HG02571 (cell line): Measurements from ENCODE around the gene APOC3.

Source experiments
- ATAC-seq: cut with Tn5 transposase; IDR thresholded peaks from one replicate; pipeline ENCODE4 v1.9.1; 2021; ENCODE audit warnings: mild to moderate bottlenecking, moderate library complexity; ENCODE audit not compliant: unreplicated experiment

APOC3 gene

DNA sequence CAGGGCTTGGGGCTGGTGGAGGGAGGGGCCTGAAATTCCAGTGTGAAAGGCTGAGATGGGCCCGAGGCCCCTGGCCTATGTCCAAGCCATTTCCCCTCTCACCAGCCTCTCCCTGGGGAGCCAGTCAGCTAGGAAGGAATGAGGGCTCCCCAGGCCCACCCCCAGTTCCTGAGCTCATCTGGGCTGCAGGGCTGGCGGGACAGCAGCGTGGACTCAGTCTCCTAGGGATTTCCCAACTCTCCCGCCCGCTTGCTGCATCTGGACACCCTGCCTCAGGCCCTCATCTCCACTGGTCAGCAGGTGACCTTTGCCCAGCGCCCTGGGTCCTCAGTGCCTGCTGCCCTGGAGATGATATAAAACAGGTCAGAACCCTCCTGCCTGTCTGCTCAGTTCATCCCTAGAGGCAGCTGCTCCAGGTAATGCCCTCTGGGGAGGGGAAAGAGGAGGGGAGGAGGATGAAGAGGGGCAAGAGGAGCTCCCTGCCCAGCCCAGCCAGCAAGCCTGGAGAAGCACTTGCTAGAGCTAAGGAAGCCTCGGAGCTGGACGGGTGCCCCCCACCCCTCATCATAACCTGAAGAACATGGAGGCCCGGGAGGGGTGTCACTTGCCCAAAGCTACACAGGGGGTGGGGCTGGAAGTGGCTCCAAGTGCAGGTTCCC, at the start of gene APOC3:
Gene APOC3 (plus strand): TSS at position 383 of the 659 bp plus-strand sequence. CDS start 676 bp downstream, outside the sequence.
- ATAC-seq = no peak

DNA sequence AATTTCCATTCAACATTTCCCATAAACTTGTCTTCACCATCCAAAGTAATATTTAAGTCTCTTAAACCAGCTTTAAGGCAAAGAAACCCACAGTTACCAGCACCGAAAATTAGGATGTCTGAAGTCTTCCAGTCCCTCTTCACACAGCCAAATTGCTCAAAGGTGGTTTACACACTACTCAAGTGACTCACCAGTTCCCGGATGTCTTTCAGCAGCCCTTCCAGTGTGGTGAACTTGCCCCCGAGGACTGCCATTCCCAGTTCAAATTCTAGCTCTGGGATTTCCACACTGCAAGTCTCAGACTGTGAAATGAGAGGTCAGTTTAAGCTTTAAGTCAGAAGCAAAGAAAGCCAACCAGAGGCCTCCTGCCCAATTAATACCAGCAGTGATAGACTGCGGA, 47.0 kb upstream of the APOC3 start:
- ATAC-seq = no peak

DNA sequence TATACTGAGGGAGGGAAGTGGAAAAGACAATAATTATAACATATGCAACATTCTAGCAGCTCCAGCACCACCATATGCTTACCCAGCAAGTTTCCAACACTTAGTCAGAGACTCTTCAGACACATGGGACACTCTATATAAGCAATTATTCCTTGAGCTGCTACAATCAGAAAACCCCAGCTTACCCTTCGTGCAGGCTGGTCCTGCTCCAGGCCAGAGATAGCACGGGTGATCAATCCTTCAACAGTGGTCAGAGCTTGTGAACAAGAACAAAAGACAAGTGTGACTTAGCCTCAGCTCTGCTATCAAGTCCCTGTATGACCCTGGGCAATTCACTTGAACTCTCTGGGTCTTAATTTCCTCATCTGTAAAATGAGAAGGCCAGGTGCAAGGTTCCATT, 43.4 kb upstream of the APOC3 start:
- no peak for ATAC-seq

DNA sequence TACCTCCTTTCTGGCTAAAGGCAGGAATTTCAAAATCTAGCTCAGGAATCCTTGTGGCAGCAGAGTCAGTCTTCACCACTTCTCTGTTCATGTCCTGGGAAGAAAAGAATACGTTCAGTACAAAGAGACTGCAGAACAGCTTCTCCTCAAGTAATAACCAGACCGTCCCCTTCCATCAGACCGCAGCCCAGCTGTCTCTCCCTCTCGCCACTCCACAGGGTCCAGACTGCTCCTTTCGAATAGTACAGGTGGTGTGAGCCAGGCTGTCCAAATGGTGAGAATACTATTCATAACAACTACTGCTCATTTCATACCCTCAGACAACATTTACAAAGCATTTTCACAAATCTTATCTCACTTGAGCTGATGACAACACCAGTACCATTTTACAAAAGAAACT, 42.7 kb upstream of the APOC3 start:
- no peak for ATAC-seq

DNA sequence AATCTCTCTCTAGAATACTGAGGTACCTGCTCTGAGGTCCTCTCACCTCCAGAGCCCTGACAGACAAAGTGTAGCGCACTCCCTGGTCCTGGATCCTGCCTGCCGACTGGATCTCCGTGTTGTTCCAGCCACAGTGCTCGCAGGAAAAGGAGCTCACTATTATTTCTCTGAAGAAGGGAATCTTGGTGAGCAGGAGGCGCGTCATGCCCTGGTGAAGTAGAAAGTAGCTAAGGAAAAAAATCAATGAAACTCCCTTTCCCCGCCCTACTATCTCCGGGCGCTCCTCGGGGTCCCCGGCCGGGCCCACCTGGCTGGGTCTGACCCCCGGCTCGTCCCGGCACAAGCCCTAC, 42.3 kb upstream of the APOC3 start:
- no peak for ATAC-seq

DNA sequence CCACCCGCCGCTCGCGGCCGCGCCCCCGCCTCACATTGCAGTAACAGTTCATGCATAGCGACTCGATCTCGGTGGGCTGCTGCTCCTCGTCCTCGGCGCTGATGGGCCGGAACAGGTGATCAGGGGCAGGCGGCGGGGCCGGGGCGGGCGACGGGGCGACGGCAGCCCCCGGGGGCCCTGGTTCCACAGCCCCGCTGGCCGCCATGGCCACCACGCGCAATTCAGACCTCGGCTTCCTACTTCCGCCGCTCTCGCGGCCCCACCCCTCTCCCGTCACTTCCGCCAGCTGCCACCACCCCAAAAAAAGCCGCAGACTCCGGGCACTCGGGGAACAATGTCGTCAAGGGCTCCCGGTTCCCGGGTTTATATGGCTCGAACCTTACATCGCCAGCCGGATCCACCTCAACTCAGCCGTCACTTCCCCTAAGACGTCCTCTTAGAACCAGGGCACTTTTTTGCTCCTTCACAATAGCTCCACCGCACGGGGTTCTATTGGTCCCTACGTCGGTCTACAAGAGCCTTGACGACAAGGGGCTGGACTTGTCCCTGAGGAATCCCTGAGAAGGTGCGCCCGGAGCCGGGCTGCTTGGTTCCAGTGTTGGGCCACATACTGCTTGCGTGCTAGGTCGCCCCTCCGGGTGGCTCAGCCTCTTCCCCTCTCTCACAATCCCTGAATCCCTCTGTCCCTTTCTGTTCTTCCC, 41.8 kb upstream of the APOC3 start, which contains the start of gene ZPR1:
Gene ZPR1 (minus strand): TSS at position 238 of the 701 bp plus-strand sequence. CDS start 33 bp downstream, at position 205.
- peak; percentile 84 for ATAC-seq

DNA sequence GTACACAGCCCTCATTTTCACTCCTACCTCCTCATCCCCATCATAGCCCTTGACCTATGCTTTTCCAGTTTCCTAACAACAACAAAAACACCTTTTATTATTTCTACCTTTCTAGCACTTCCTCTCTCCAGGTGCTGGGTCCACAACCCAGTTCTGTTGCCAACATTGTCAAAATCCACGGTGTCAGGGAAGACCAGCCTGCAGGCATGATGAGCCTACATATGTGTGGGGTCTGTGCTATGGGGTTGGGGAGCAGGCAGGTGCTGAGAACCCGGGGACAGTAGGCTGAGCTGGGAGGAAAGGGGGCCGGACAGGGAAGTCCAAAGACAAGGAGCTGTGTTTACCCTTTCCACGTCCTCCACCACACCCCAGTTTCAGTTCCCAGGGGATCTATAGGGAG, 41.2 kb upstream of the APOC3 start:
- ATAC-seq = no peak

DNA sequence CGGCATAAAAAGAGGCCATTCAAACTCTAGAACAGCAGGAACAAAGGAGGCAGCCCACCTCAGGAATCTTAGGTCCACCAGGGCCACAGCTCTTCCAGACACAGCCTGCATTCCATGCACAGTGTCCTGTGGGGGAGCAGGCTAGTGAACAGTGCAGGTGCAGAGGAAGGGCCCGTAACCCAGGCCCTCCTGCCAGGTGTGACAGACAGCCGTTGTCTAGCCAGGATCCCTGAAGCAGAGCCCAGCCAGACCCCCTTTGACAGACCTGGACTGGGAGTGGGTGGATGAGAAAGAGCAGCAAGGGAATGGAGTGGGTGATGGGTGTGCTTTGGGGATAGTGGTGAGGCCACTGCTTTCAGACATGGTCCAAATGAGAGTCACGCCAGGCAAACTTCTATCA, 40.7 kb upstream of the APOC3 start:
- ATAC-seq = no peak

DNA sequence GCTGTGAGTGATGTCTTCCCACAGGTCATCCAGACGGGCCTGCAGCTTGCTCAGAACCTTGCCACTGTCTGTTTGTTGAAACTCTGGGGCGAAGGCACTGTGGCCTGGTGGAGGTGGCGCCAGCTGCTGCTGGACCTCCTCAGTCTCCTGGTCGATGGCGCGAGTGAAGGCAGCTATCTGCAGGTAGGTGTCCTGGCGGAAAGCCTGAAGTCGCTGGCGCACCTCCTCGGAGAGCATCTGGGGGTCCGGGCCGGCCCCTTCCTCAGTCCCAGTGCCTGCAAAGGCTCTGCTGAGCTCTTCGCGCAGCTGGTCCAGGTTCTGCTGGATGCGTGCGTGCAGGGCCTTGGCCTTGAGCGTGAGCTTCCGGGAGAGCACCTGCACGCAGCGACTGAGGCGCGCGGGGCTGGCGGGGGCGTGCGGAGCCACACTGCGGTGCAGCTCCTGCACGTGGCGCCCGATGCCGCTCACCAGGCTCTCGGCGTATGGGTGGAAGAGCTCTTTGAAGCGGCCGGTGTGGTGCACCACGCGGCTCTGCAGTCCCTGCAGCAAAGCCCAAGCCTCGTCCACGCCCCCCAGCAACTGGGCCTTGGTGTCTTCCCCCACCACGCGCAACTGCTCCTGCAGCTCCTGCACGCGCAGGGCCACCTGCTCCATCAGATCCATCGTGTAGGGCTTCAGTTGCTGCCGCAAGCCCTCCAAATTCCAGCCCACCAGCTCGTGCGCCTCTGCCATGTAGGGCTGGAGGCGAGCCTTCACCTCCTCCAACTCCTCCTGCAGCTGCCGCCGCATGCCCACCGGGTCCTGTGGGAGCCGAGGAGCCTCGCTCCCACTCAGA, 39.3 kb upstream of the APOC3 start:
- ATAC-seq = no peak

DNA sequence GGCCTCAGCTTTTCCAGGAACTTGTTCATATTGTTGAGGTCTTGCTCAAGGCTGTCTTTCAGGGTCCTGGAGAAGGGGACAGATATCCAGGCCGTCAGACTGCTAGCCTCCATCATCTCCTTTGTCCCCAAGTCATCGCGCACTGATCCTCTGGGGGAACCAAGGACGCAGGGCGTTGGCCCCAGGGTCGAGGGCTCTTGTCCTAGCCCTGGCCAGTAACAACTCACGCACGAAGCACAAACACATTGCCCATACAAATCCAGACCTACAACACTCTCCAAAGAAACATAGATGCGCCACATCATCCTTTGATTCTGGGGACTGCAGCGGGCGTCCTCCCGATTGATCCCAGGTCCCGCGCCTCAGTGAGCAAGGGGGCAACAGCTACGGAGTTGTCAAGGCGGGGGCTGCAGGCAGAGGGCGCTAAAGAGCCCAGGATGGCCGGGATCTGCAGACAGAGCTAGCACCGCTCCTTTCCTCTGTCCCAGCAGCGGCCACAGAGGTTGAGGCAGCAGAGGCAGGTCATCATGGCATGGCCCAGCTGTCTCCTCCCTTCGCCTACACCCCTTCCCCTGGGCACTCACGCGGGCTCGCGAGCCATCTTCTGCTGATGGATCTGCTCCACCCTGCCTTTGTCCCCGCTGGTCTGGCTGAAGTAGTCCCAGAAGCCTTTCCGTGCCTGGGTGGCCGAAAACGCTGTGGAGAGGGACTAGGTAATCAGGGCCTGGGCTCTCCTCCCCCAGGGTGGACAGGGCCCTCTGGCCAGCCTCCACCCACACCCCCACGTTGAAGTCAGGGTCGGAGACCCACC, 38.5 kb upstream of the APOC3 start:
- no peak for ATAC-seq

DNA sequence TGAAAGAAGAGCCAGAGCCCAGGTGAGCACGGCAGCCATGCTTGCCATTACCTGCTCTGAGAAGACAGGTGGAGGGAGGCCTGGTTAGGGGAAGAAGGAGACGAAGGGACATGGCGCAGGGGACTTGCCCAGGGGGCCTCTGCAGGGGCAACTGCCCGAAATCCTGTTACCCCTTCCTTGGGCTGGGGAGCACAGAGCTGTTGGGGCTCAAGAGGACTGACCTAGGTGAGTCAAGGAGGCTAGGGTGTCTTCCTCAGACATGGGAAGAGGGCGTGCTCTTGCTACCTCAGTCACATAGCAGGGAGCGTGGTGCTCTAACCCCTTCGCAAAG, 37.9 kb upstream of the APOC3 start, which contains the start of gene APOA5:
Gene APOA5 (minus strand): TSS at position 67 of the 331 bp plus-strand sequence. CDS start 19 bp downstream, at position 48.
- no peak for ATAC-seq

DNA sequence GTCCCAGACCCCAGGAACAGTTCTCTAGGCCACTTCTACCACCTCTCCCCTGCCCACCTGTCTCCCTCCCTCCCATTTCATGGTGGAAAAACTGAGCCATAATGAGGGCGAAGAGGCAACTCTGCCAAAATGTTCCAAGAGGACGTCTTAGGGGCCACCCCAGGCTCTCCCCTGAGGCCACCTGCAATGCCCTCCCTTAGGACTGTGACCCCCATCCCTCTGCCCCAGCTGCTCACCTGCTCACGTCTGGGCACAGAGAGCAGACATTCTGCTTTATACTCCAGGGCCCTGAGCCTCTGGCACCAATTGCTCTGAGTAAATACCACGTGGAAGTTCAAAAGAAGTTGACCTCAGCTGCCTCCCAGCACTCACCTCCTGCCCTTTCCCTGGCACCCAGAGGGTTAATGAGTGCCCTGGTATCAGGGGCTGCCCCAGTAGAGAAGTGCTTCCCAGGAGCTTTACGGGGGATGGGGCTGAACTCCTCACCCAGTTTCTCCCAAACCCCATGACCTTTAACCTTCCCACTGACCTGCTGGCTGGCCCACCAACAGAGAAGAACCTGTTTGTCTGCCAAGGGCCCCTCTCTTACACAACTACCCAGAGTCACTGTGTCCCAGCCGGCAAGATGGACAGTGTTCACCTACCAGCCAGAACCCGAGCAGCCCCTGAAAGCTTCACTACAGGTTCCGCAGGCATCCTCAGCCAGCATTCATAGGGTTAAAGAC, 37.4 kb upstream of the APOC3 start:
- ATAC-seq = no peak

DNA sequence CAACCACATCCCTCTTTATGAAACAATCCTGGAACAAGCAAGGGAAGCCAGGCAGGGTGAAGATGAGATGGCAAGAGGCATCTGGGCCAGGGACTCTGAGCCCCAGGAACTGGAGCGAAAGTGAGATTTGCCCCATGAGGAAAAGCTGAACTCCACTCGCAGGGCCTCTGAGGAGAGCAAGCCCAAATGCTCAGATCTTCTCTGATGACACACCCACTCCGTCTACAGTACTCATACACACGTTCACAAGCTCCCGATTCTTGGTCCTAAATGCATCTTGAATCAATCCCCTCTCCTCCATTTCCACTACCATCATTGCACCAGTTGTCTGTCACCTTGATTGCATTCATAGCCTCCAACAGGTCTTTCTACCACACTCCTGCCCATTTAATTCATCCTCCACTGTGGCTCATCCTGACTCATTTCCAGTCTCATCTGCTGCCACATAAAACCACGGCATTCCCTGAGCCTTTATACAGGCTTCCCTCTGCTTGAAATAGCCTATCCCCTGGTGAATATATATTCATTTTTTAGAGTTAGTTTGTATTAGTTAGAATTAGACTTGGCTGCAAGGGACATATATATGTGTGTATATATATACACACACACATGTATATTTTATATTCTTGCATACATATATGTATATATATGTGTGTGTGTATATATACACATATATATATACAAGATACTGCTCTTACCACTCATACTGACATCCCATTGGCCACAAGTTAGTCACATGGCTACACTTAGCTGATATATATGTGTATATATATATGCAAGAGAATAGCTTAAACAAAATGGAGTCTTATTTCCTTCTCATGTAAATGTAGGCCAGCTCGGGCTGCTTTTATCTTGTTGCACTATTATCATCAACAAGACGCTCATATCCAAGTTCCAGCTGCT, 36.6 kb upstream of the APOC3 start:
- no peak for ATAC-seq

DNA sequence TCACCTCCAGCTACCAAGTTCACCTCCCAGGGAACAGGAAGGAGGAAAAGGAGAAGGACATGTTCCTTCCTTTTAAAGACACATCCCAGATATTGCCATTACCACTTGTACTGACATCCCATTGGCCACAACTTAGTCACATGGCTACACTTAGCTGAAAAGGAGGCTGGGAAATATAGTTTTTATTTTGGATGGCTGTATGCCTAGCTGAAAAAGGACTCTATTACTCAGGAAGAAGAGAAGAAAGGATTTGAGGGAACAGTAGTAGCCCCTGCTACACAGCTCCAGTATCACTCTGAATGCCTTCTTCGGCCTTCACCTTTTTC, 36.0 kb upstream of the APOC3 start:
- no peak for ATAC-seq

DNA sequence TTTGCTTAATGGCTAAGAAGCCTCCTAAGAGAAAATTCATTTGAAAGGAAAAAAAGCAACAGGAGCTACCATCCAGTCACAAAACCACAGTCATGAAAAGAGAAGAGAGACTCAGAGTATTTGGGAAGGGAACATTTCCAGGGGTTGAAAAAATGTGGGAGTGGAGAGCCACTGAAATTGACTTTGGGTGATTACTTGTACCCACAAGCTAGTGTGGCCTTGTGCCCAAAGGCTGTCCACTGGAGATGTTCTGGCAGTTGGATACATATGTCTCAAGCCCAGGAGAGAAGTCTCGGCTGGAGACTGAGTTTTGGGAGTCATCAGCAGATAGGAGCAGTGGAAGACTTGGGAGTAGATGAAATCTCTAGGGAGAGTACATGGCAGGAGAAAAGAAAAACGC, 34.9 kb upstream of the APOC3 start:
- no peak for ATAC-seq

DNA sequence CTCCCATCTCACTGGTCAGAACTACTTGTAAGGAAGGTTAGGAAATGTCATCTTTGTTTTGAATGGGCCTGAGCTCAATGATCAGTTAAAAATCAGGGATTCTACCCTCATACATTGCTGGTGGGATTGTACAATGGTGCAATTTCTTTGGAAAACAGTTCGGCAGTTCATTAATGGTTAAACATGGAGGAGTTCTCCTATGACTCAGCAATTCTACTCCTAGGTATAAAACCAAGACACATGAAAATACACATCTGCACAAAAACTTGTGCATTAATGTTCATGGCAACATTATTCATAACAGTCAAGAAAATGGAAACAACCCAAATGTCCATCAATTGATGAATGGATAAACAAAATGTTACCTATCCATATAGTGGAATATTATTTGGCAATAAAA, 33.2 kb upstream of the APOC3 start:
- ATAC-seq = no peak

DNA sequence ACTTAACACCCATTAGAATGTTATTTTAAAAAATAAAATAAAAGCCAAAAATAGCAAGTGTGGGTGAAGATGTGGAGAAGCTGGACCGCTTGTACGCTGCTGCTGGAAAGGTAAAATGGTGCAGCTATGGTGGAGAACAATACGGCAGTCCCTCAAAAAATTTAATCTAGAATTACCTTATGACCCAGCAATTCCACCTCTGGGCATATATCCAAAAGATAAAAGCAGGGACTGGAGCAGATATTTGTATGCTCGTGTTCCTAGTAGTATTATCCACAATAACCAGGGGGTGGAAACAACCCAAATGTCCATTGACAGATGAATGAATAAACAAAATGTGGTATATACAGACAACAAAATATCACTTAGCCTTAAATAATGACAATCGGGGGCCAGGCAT, 31.9 kb upstream of the APOC3 start:
- no peak for ATAC-seq

DNA sequence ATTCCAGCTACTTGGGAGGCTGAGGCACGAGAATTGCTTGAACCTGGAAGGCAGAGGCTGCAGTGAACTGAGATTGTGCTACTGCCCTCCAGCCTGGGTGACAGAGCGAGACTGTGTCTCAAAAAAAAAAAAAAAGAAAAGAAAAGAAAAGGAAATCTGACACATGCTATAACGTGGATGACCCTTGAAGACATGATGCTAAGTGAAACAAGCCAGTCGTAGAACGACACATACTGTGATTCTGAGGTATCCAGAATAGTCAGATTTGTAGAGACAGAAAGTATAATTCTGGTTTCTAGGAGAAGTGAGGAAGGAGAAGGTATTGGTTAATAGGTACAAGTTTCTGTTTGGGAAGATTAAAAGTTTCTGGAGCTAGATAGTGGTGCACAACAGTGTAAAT, 31.3 kb upstream of the APOC3 start:
- ATAC-seq = no peak

DNA sequence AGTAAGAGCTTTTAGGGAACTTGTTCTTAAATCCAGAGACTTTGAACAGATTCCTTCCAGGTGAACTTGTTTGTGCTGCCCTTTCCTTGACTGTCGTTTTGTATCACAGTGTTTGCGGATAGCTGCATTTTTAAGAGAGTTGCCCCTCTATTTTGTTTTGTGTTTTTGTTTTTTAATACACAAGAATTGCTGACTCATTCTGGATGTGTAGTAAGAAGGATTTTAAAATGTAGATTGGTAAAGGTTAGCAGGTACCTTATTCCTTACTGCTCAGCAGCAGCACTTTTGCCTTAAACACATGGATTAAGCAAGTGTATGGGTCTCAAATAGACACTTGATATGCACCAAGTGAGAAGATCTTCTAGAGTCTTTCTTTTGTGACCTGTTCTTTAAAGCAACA, 29.1 kb upstream of the APOC3 start:
- no peak for ATAC-seq
